ENCODE measurements around the gene TCTN3. TPM values are rescaled to one million over a fixed set of nuclear protein-coding genes. Genes with fewer than 3 reads are reported as not detected.
A peak's percentile ranks its signal among the peaks of the same experiment; 100 is the strongest.
"Not testable (repeated sequence)": the region's sequence is repeated elsewhere in the genome, so short reads cannot be mapped to it uniquely, and the experiment has no call there.

Gene TCTN3
- total and polyA plus RNA-seq, 10 of the 15 experiments (the other 5 are each of a cell fraction or from before 2014, with no cell fraction given), result 20.0 to 48.7 (median 29.1) TPM

- no peak for TF ChIP-seq DPF2 (IDR thresholded peaks at IDR 0.05)
- no peak for TF ChIP-seq HCFC1 (IDR thresholded peaks at IDR 0.05; ENCODE audit: low read length)
- no peak for TF ChIP-seq CHD4 (IDR thresholded peaks at IDR 0.05)
- no peak for TF ChIP-seq NKRF (conservative IDR thresholded peaks at IDR 0.05)
- no peak for TF ChIP-seq NRF1 (conservative IDR thresholded peaks at IDR 0.05; ENCODE audit: low read depth, low read length)
Measured at GRCh38 chr10:95739056-95739455, 45.3 kb upstream of the TCTN3 start (continued).

GRCh38 chr10:95732907-95733306, 39.2 kb upstream of the TCTN3 start:
- H2AFZ ChIP-seq (ENCODE audit: control insufficient read depth, low read depth, low read length); CTCF ChIA-PET; SMC1A ChIA-PET (ENCODE audit: uncharacterized antibody, unreplicated experiment); H3K27me3 ChIP-seq (replicated peaks in 1 of 2; ENCODE audit: control insufficient read depth in 2 of 2, insufficient read depth in 2 of 2, low read length in 1 of 2); FAIRE-seq; H3K4me2 ChIP-seq (ENCODE audit: control insufficient read depth, insufficient read depth); H3K79me2 ChIP-seq (ENCODE audit: control insufficient read depth, insufficient read depth, low read length); RAD21 ChIA-PET (ENCODE audit: unreplicated experiment); intact Hi-C loops (cut with micrococcal nuclease; ENCODE audit: unreplicated experiment); BruUV-seq (replicated peaks); in situ Hi-C loops (cut with MboI); H3K27ac ChIP-seq (ENCODE audit: control insufficient read depth, insufficient read depth); H3K4me1 ChIP-seq (ENCODE audit: control insufficient read depth, insufficient read depth, low read length); H3K9ac ChIP-seq (ENCODE audit: control insufficient read depth, insufficient read depth, low read length); H3K4me3 ChIP-seq; H3K36me3 ChIP-seq (ENCODE audit: control insufficient read depth in 2 of 2, insufficient read depth in 2 of 2, low read length in 1 of 2); H4K20me1 ChIP-seq (ENCODE audit: control insufficient read depth, insufficient read depth); POLR2A ChIA-PET; DNase-seq (ENCODE audit: low read depth, low spot score); H3K9me3 ChIP-seq (replicated peaks; ENCODE audit: control insufficient read depth, insufficient read depth, low read length); ATAC-seq: not testable (repeated sequence)
- WGBS (ENCODE audit: insufficient coverage, insufficient replicate concordance, low lambda C conversion rate, missing lambda C conversion rate), result 97% methylated on average over 6 of the region's 6 CpGs
- TF ChIP-seq CBX5 (IDR thresholded peaks at IDR 0.05; ENCODE audit: low read depth), result peak; percentile 87; the same call in 1 of the 2 replicates

Data from GM12878 (cell line).